ENCODE results near the gene CABLES2.

The CABLES2 gene

GRCh38 chr20:62448038-62448437 lies 41.0 kb upstream of the CABLES2 start:
- Histone ChIP-seq H3K36me3 (ENCODE audit: control insufficient read depth, insufficient read depth, low read length) (no peaks in the 10 kb centered on the region), H3K27ac (ENCODE audit: low read depth, low read length, severe bottlenecking) (no peak overlapping the region), H3K4me3 (ENCODE audit: extremely low read depth, insufficient read depth, low read length, poor library complexity, severe bottlenecking) (no peak overlapping the region), H3K4me1 (ENCODE audit: control insufficient read depth, insufficient read depth, low read length, poor library complexity, severe bottlenecking) (no peaks in the 10 kb centered on the region), H3K9me3 (ENCODE audit: control insufficient read depth, low read length) (no peaks in the 10 kb centered on the region)
- 85 to 88% methylated on average over 8 to 9 of the region's 10 CpGs for WGBS, 2 experiments (ENCODE audit: insufficient coverage in 2 of 2)

DNA sequence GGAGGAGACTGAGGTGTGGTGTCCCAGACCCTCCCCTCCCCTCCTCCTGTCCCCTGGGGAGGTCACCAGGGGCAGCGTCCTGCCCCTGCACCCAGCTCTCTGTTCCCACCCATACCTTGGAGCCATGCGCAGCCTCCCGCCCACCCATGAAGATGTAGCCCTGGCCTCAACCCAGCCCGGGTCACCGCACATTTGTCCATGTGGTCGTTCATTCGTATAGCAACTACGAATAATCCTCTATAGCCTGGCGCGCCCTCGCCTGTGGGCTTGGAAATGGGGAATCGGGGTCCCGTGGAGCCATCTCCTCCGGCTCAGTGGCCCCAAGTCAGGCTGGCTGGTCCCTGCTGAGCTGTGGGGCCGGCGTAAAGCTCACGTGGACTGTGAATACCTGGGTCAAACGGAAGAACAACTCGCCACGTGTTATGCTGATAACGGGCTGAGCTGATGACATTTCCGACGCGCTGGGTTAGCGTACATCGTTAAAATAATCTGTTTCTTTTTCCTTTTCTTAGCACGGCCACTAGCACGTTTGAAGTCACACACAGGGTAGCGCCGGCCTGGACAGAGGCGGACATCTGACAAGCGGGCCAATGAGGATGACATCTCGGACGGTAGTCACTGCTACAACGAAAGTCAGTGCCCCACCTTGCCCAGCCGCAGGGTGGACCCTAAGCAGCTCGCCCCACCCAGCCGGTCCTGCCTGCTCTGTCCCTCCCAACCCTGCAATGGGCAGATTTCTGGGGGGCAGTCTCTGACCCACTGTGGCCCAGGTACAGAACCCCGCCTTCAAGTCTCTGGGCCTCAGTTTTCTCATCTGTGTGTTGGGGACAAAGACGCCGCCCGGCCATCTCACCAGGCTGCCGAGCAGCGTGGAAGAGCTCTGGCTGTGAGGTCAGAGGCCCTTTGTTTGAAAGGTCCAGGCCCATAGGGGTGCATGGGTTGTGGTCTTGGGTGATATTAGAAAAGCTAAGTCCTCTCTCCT lies 40.1 kb upstream of the CABLES2 start:
- no peaks in the 10 kb centered on the region for H3K36me3 ChIP-seq (ENCODE audit: control insufficient read depth, insufficient read depth, low read length)
- no peaks in the 10 kb centered on the region for H3K9me3 ChIP-seq (ENCODE audit: control insufficient read depth, low read length)
- H3K27ac ChIP-seq (ENCODE audit: low read depth, low read length, severe bottlenecking): no peak overlapping the region
- H3K4me3 ChIP-seq (ENCODE audit: extremely low read depth, insufficient read depth, low read length, poor library complexity, severe bottlenecking): no peak overlapping the region
- WGBS, 2 experiments (ENCODE audit: insufficient coverage in 2 of 2): 93 to 94% methylated on average over 41 to 43 of the region's 44 CpGs
- no peaks in the 10 kb centered on the region for H3K4me1 ChIP-seq (ENCODE audit: control insufficient read depth, insufficient read depth, low read length, poor library complexity, severe bottlenecking)

DNA sequence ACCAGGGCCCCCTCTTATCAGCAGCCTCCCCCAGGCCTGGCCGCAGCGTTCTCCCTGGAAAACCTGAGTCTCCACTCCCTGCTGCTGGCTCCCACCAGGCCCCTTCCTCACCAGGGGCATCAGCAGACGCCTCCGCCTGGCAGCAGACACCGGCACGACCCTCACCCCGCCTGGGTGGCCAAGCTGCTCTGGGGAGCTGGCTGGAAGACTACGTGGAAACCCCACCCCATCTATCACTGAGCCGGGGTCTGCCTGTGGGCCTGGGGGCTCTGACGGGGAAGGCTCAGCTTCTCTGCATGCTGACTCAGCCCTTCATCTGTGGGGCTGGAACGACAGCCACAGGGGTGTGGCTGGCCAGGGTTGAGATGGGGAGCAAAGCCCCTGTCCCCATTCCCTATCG lies 39.4 kb upstream of the CABLES2 start:
- no peaks in the 10 kb centered on the region for H3K9me3 ChIP-seq (ENCODE audit: control insufficient read depth, low read length)
- no peaks in the 10 kb centered on the region for H3K36me3 ChIP-seq (ENCODE audit: control insufficient read depth, insufficient read depth, low read length)
- WGBS, 2 experiments (ENCODE audit: insufficient coverage in 2 of 2): 62 to 76% methylated on average over 4 to 10 of the region's 12 CpGs
- H3K4me3 ChIP-seq (ENCODE audit: extremely low read depth, insufficient read depth, low read length, poor library complexity, severe bottlenecking): no peak overlapping the region
- H3K27ac ChIP-seq (ENCODE audit: low read depth, low read length, severe bottlenecking): no peak overlapping the region
- H3K4me1 ChIP-seq (ENCODE audit: control insufficient read depth, insufficient read depth, low read length, poor library complexity, severe bottlenecking): no peaks in the 10 kb centered on the region

GRCh38 chr20:62445553-62446340 lies 38.7 kb upstream of the CABLES2 start:
- no peak overlapping the region for H3K27ac ChIP-seq (ENCODE audit: low read depth, low read length, severe bottlenecking)
- no peaks in the 10 kb centered on the region for H3K4me1 ChIP-seq (ENCODE audit: control insufficient read depth, insufficient read depth, low read length, poor library complexity, severe bottlenecking)
- no peaks in the 10 kb centered on the region for H3K9me3 ChIP-seq (ENCODE audit: control insufficient read depth, low read length)
- WGBS, 2 experiments (ENCODE audit: insufficient coverage in 2 of 2): 93 to 95% methylated on average over 19 to 26 of the region's 36 CpGs
- H3K4me3 ChIP-seq (ENCODE audit: extremely low read depth, insufficient read depth, low read length, poor library complexity, severe bottlenecking): no peak overlapping the region
- H3K36me3 ChIP-seq (ENCODE audit: control insufficient read depth, insufficient read depth, low read length): no peaks in the 10 kb centered on the region

DNA sequence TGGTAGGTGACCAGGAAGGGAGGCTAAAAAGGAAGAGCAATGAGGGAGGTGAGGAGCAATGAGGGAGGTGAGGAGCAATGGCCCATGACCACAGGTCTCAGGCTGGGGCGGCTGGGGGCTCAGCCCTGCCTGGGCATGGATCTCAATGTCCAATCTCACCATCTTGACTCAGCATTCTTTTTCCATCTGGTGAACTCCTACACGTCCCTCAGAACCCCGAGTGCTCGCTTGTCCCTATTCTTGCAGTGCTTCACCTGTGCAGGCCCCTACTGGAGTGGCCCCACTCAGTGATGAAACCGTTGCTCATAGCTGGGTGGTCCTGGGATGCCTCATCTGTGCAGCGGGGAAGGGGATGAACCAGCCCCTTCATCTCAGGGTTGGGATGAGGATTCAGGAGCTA lies 37.2 kb upstream of the CABLES2 start:
- WGBS, 2 experiments (ENCODE audit: insufficient coverage in 2 of 2): 89 to 92% methylated on average over 6 of the region's 6 CpGs
- H3K4me3 ChIP-seq (ENCODE audit: extremely low read depth, insufficient read depth, low read length, poor library complexity, severe bottlenecking): no peak overlapping the region
- H3K36me3 ChIP-seq (ENCODE audit: control insufficient read depth, insufficient read depth, low read length): no peaks in the 10 kb centered on the region
- no peak overlapping the region for H3K27ac ChIP-seq (ENCODE audit: low read depth, low read length, severe bottlenecking)
- H3K4me1 ChIP-seq (ENCODE audit: control insufficient read depth, insufficient read depth, low read length, poor library complexity, severe bottlenecking): no peaks in the 10 kb centered on the region
- no peaks in the 10 kb centered on the region for H3K9me3 ChIP-seq (ENCODE audit: control insufficient read depth, low read length)

GRCh38 chr20:62441987-62442539 lies 35.0 kb upstream of the CABLES2 start:
- 86 to 87% methylated on average over 13 to 16 of the region's 16 CpGs for WGBS, 2 experiments (ENCODE audit: insufficient coverage in 2 of 2)
- Histone ChIP-seq H3K4me1 (ENCODE audit: control insufficient read depth, insufficient read depth, low read length, poor library complexity, severe bottlenecking) (no peaks in the 10 kb centered on the region), H3K27ac (ENCODE audit: low read depth, low read length, severe bottlenecking) (no peak overlapping the region), H3K9me3 (ENCODE audit: control insufficient read depth, low read length) (no peaks in the 10 kb centered on the region), H3K4me3 (ENCODE audit: extremely low read depth, insufficient read depth, low read length, poor library complexity, severe bottlenecking) (no peak overlapping the region), H3K36me3 (ENCODE audit: control insufficient read depth, insufficient read depth, low read length) (no peaks in the 10 kb centered on the region)

DNA sequence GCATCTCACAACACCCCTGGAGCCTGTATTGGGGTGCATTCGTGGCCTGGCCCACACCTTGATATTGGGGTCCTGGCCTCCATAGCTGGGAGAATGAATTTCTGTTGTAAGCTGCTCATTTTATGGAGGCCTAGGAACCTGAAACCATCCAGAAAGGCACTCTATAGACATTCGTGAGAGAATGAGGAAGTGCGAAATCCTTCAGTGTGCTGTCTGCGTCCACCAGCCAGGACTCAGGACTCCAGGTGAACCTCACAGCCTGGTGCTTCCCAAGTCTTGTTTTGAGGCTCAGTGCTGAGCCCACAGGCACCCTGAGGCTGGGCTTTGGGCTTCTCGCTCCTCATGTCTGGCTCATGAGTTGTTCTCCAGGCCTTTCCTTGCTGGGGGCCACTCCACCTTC lies 32.1 kb upstream of the CABLES2 start:
- Histone ChIP-seq H3K36me3 (ENCODE audit: control insufficient read depth, insufficient read depth, low read length) (no peaks in the 10 kb centered on the region), H3K4me1 (ENCODE audit: control insufficient read depth, insufficient read depth, low read length, poor library complexity, severe bottlenecking) (no peaks in the 10 kb centered on the region), H3K9me3 (ENCODE audit: control insufficient read depth, low read length) (no peaks in the 10 kb centered on the region), H3K4me3 (ENCODE audit: extremely low read depth, insufficient read depth, low read length, poor library complexity, severe bottlenecking) (no peak overlapping the region), H3K27ac (ENCODE audit: low read depth, low read length, severe bottlenecking) (no peak overlapping the region)
- WGBS, 2 experiments (ENCODE audit: insufficient coverage in 2 of 2): 88 to 97% methylated on average over 4 of the region's 5 CpGs

DNA sequence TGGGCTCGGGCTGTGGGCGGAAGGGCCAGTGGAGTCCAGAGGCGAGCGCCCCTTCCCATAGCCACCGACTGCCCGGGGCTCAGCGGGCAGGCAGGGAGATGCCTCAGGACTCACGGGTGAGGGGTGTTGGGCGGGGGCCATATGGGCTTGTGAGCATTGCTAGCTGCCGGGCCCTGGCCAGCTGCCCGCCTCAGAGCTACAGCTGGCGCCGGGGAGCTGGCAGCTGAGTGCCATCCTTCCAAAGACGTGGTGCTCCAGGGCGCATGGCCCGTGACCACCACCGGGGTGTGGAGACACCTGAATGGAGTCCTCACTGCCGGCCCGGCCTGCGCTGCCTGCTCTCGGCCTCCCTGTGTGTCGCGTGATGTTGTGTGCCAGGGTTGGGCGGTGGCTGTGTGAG lies 30.8 kb upstream of the CABLES2 start:
- WGBS, 2 experiments (ENCODE audit: insufficient coverage in 2 of 2): 93 to 94% methylated on average over 24 of the region's 24 CpGs
- H3K36me3 ChIP-seq (ENCODE audit: control insufficient read depth, insufficient read depth, low read length): no peaks in the 10 kb centered on the region
- no peaks in the 10 kb centered on the region for H3K4me1 ChIP-seq (ENCODE audit: control insufficient read depth, insufficient read depth, low read length, poor library complexity, severe bottlenecking)
- no peak overlapping the region for H3K4me3 ChIP-seq (ENCODE audit: extremely low read depth, insufficient read depth, low read length, poor library complexity, severe bottlenecking)
- H3K27ac ChIP-seq (ENCODE audit: low read depth, low read length, severe bottlenecking): no peak overlapping the region
- H3K9me3 ChIP-seq (ENCODE audit: control insufficient read depth, low read length): no peaks in the 10 kb centered on the region

DNA sequence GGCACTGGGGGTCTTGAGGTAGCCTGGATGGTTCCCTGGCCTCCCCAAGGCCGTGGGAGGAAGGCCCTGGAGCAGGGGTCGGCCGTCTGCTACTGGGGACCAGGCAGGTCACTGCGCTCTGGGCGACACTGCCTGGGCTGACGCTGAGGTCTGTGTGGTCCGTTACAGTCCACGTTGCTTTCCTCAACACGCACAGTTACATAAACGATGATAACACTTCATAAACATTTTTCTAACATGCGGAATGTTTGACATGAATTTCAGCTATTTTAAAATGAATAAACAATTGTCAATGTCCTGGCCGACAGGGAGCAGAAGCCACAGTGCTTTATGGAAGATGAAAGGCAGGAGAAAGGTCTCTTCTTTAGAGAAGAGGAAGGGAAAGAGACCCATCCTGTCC lies 30.4 kb upstream of the CABLES2 start:
- Histone ChIP-seq H3K27ac (ENCODE audit: low read depth, low read length, severe bottlenecking) (no peak overlapping the region), H3K9me3 (ENCODE audit: control insufficient read depth, low read length) (no peaks in the 10 kb centered on the region), H3K4me1 (ENCODE audit: control insufficient read depth, insufficient read depth, low read length, poor library complexity, severe bottlenecking) (no peaks in the 10 kb centered on the region), H3K4me3 (ENCODE audit: extremely low read depth, insufficient read depth, low read length, poor library complexity, severe bottlenecking) (no peak overlapping the region), H3K36me3 (ENCODE audit: control insufficient read depth, insufficient read depth, low read length) (no peaks in the 10 kb centered on the region)
- WGBS, 2 experiments (ENCODE audit: insufficient coverage in 2 of 2): 93% methylated on average over 9 to 10 of the region's 12 CpGs

DNA sequence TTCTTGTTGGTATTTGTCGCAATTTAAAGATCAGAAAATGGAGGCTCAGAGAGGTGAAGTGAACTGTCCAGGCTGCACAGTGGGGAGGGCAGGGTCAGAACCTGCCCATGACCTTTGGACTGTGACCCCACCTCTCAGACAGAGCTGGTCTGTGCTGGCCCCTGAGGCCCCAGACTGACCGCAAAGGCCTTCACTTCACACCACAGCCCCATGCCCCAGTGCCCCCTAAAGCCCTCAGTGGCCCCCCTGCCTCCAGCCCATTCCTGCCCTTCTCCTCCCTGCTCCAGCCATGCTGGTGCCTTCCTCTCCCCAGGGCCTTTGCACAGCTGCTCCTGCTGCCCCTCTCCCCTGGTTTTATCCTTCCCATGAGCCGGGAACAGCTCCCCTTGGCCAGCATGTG lies 29.6 kb upstream of the CABLES2 start:
- Histone ChIP-seq H3K4me1 (ENCODE audit: control insufficient read depth, insufficient read depth, low read length, poor library complexity, severe bottlenecking) (no peaks in the 10 kb centered on the region), H3K36me3 (ENCODE audit: control insufficient read depth, insufficient read depth, low read length) (no peaks in the 10 kb centered on the region), H3K27ac (ENCODE audit: low read depth, low read length, severe bottlenecking) (no peak overlapping the region), H3K4me3 (ENCODE audit: extremely low read depth, insufficient read depth, low read length, poor library complexity, severe bottlenecking) (no peak overlapping the region), H3K9me3 (ENCODE audit: control insufficient read depth, low read length) (no peaks in the 10 kb centered on the region)
- 90 to 100% methylated on average over 1 to 3 of the region's 3 CpGs for WGBS, 2 experiments (ENCODE audit: insufficient coverage in 2 of 2)
